K562 (cell line): ENCODE data around the gene TALDO1. TPM values are rescaled to one million over a fixed set of nuclear protein-coding genes. Genes with fewer than 3 reads are reported as not detected.

Experiments
- BRD9 ChIP-seq: fragments of 450-650 bp; IDR thresholded peaks from 2 replicates; pipeline ENCODE4 v1.6.1; 2018; ENCODE audit warnings: low read depth; ENCODE audit not compliant: partially characterized antibody
- GABPB1 ChIP-seq: sonication (generic); formaldehyde crosslinking; IDR thresholded peaks from 2 replicates; pipeline ENCODE4 v1.8.0; 2022; ENCODE audit warnings: mild to moderate bottlenecking, missing genetic modification reagents
- GABPB2 ChIP-seq: fragments of 250-450 bp; sonication (Bioruptor Pico); conservative IDR thresholded peaks from 2 replicates; pipeline ENCODE4 v1.5.1; 2021; ENCODE audit warnings: mild to moderate bottlenecking
- ILF3 ChIP-seq: fragments of 450-650 bp; IDR thresholded peaks from 2 replicates; pipeline ENCODE4 v1.6.1; 2018; ENCODE audit warnings: antibody characterized with exemption, mild to moderate bottlenecking, moderate library complexity, borderline replicate concordance
- MNT ChIP-seq, 2 experiments: fragments of 450-650 bp; conservative IDR thresholded peaks; 2 replicates each; pipeline ENCODE4 v1.6.1; 2017; ENCODE audit warnings: mild to moderate bottlenecking in 2 of 2, moderate library complexity in 2 of 2
- PBX2 ChIP-seq, 2 experiments: IDR thresholded peaks in 1 of 2; conservative IDR thresholded peaks in 1 of 2; 2 replicates each; pipeline ENCODE4 v1.6.1; 2016; ENCODE audit warnings: low read depth in 2 of 2, mild to moderate bottlenecking in 1 of 2, missing compliant biosample characterization in 1 of 2, missing genetic modification characterization in 1 of 2, moderate library complexity in 1 of 2
- SLC30A9 ChIP-seq: fragments of 250-450 bp; sonication (Bioruptor Pico); IDR thresholded peaks from 2 replicates; pipeline ENCODE4 v1.8.0; 2022; ENCODE audit warnings: mild to moderate bottlenecking, moderate library complexity
- SMARCB1 ChIP-seq: IDR thresholded peaks from 2 replicates; pipeline ENCODE4 v1.6.1; 2011; ENCODE audit warnings: improper control_type of control experiment, low read depth; ENCODE audit not compliant: insufficient read length
- SMC3 ChIP-seq: conservative IDR thresholded peaks from 2 replicates; pipeline ENCODE4 v1.6.1; 2011; ENCODE audit warnings: low read depth, low read length, improper control_type of control experiment; ENCODE audit not compliant: insufficient read depth
- SP2 ChIP-seq: IDR thresholded peaks from 2 replicates; pipeline ENCODE4 v1.6.1; 2011; ENCODE audit warnings: mild to moderate bottlenecking, low read depth, low read length, moderate library complexity; ENCODE audit not compliant: poor library complexity, severe bottlenecking; ENCODE audit errors: extremely low read depth
- ZBED1 ChIP-seq: IDR thresholded peaks from 2 replicates; pipeline ENCODE4 v1.6.1; 2014
- ZBTB17 ChIP-seq: fragments of 450-650 bp; formaldehyde crosslinking; IDR thresholded peaks from 2 replicates; pipeline ENCODE4 v1.4.0; 2020; ENCODE audit warnings: mild to moderate bottlenecking
- ZKSCAN1 ChIP-seq: fragments of 150-350 bp; IDR thresholded peaks from 2 replicates; pipeline ENCODE4 v1.6.1; 2016; ENCODE audit warnings: low read depth, low read length
- ZNF224 ChIP-seq: sonication (generic); formaldehyde crosslinking; IDR thresholded peaks from 2 replicates; pipeline ENCODE4 v1.8.0; 2022; ENCODE audit warnings: mild to moderate bottlenecking, missing genetic modification reagents
- ZNF263 ChIP-seq: sonication (generic); formaldehyde crosslinking; IDR thresholded peaks from 2 replicates; pipeline ENCODE4 v1.8.0; 2022; ENCODE audit warnings: mild to moderate bottlenecking, missing genetic modification reagents, borderline replicate concordance
- ZNF280B ChIP-seq: fragments of 250-450 bp; sonication (Bioruptor Pico); IDR thresholded peaks from 2 replicates; pipeline ENCODE4 v1.5.1; 2021; ENCODE audit warnings: mild to moderate bottlenecking
- ZNF282 ChIP-seq: sonication (generic); formaldehyde crosslinking; IDR thresholded peaks from 2 replicates; pipeline ENCODE4 v1.8.1; 2023; ENCODE audit warnings: missing genetic modification reagents
- ZNF384 ChIP-seq: IDR thresholded peaks from 2 replicates; pipeline ENCODE4 v1.6.1; 2012; ENCODE audit warnings: low read depth, low read length, improper control_type of control experiment
- ZNF586 ChIP-seq: fragments of 450-650 bp; formaldehyde crosslinking; conservative IDR thresholded peaks from 2 replicates; pipeline ENCODE4 v1.4.0; 2020; ENCODE audit warnings: mild to moderate bottlenecking, moderate library complexity
- polyA plus RNA-seq, 8 experiments: library from polyadenylated mRNA; depleted of rRNA in 4 of 8; stranded (reverse) in 5 of 8; unstranded in 3 of 8; fragments of >200 nt; fragmentation: Nextera tagmentation in 2 of 8; fragmentation: Illumina TruSeq in 1 of 8; extraction: Ambion mirVana in 2 of 8; extraction: Trizol in 1 of 8; gene quantifications; 2 replicates each; pipeline versions ENCODE4 v1.2.1 to v1.2.3, GENCODE V29; 2011 to 2014; ENCODE audit warnings: inconsistent platforms in 1 of 8, missing spikeins in 1 of 8
- total RNA-seq, 7 experiments: library from RNA; depleted of rRNA in 6 of 7; stranded (reverse); fragments of >200 nt in 6 of 7; fragmentation: Illumina TruSeq in 2 of 7; extraction: Trizol in 2 of 7; gene quantifications; 2 replicates each; pipeline versions ENCODE4 v1.2.1 to v1.2.3, GENCODE V29; 2011 to 2021; ENCODE audit warnings: low replicate concordance in 1 of 7
- TF ChIP-seq, protein P1 (sequence below): fragments of 250-450 bp; sonication (Bioruptor Pico); IDR thresholded peaks from 2 replicates; pipeline ENCODE4 v1.8.0; 2022; ENCODE audit warnings: inconsistent platforms

Gene TALDO1
- total and polyA plus RNA-seq, 9 of the 15 experiments (the other 6 are each of a cell fraction or from before 2014, with no cell fraction given), result 260 to 541 (median 441) TPM

DNA sequence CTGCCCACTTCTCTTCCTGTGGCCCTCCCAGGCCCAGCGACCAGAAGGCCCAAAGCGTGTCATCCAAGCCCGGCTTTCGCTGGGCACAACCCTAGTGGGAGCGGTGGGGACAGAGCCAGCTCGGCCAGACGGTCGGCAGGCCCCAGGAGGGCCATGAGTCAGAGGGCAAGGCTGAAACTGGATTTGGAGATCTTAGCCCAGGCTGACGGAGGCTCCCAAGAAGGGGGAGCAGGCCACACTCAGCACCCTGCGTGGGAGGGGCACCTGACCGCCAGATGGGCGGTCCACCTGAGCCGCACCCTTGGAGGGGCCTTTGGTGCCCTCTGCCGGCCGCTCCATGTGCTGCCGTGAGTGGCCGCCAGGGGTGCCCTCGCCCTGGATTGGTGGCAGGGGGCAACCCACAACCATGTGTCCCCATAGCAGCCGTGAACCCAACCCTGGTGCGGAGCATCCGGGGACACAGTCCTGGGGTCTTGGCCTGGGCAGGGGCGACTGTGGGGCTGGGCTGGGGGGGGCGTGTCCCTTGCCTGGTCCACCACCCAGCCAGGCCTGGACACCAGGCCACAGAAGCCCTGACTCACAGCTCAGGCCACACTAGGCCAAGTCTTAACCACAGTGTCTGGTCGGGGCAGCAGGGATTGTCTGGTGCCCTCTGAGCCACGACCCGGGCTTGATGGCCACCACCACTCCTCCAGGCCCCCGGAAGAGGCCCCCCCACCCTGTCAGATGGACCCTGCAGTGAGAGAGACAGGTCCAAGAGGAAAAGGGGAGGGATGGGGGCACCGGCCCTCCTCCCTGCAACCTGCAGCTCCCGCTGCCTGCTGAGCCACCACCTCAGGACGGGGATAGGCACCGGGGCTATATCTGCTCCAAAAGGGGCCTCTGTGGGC is 19.2 kb upstream of the TALDO1 start (continued):
- peak; percentile 65 to 82 for TF ChIP-seq MNT (conservative IDR thresholded peaks at IDR 0.05)
- TF ChIP-seq SLC30A9, result no peak
- TF ChIP-seq PBX2 (CRISPR knock-in tag; IDR thresholded peaks at IDR 0.05; ENCODE audit: low read depth), result no peak
- TF ChIP-seq PBX2 (tag; conservative IDR thresholded peaks at IDR 0.05; ENCODE audit: low read depth), result no peak
- TF ChIP-seq BRD9, result no peak
- TF ChIP-seq ZNF586, result no peak
- TF ChIP-seq ZNF282 (CRISPR knock-in tag), result no peak
- TF ChIP-seq ZNF384, result no peak; the same call in 1 of the 2 replicates
- TF ChIP-seq ZBED1, result no peak
- TF ChIP-seq SMC3, result peak; percentile 79
- no peak for TF ChIP-seq ZBTB17
- no peak for TF ChIP-seq SP2
- TF ChIP-seq GABPB1 (CRISPR knock-in tag), result peak; percentile 40; the same call in 1 of the 2 replicates
- TF ChIP-seq ZNF224 (CRISPR knock-in tag), result no peak
- no peak for TF ChIP-seq ZNF280B (CRISPR knock-in tag)
- 0 out of 2 replicates have a peak, but pooled peaks have one; percentile 35 for TF ChIP-seq ZKSCAN1
- no peak for TF ChIP-seq GABPB2
- TF ChIP-seq ILF3, result no peak
- TF ChIP-seq SMARCB1, result no peak
- TF ChIP-seq, protein P1, sequence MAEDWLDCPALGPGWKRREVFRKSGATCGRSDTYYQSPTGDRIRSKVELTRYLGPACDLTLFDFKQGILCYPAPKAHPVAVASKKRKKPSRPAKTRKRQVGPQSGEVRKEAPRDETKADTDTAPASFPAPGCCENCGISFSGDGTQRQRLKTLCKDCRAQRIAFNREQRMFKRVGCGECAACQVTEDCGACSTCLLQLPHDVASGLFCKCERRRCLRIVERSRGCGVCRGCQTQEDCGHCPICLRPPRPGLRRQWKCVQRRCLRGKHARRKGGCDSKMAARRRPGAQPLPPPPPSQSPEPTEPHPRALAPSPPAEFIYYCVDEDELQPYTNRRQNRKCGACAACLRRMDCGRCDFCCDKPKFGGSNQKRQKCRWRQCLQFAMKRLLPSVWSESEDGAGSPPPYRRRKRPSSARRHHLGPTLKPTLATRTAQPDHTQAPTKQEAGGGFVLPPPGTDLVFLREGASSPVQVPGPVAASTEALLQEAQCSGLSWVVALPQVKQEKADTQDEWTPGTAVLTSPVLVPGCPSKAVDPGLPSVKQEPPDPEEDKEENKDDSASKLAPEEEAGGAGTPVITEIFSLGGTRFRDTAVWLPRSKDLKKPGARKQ (CRISPR knock-in tag), result no peak
- TF ChIP-seq ZNF263, result peak; percentile 41; the same call in 1 of the 2 replicates
